CD14-positive monocyte (primary cell): ENCODE measurements around the gene ITPRIP. TPM values are rescaled to one million over a fixed set of nuclear protein-coding genes. Genes with fewer than 3 reads are reported as not detected.
A peak's percentile ranks its signal among the peaks of the same experiment; 100 is the strongest.

Experiments used
- DNase-seq, 3 donors: peaks; one replicate each; pipeline ENCODE4 v3.0.0-alpha.2; 2011 to 2022
- H2AFZ ChIP-seq: 2 replicates; pipeline ENCODE4 v1.6.0; 2012; ENCODE audit warnings: mild to moderate bottlenecking, low read depth, low read length, inconsistent platforms; ENCODE audit not compliant: insufficient read depth, poor library complexity, severe bottlenecking
- H3K27ac ChIP-seq, 2 donors: 1 replicate in 1 of 2; 2 replicates in 1 of 2; pipeline ENCODE4 v1.5.1; 2012 to 2013; ENCODE audit warnings: low read length in 2 of 2, control low read depth in 1 of 2, inconsistent platforms in 1 of 2, low read depth in 1 of 2, mild to moderate bottlenecking in 1 of 2
- H3K27me3 ChIP-seq, 2 donors: one replicate each; pipeline versions ENCODE4 v1.6.0 to v1.6.1; 2011 to 2013; ENCODE audit warnings: low read length in 2 of 2; ENCODE audit not compliant: control insufficient read depth in 2 of 2, insufficient read depth in 2 of 2
- H3K36me3 ChIP-seq, 2 donors: replicated peaks in 1 of 2; 1 replicate in 1 of 2; 2 replicates in 1 of 2; pipeline versions ENCODE4 v1.5.1 to v1.6.1; 2012 to 2013; ENCODE audit warnings: low read length in 2 of 2, control low read depth in 1 of 2, inconsistent platforms in 1 of 2, mild to moderate bottlenecking in 1 of 2; ENCODE audit not compliant: insufficient read depth in 2 of 2, control insufficient read depth in 1 of 2
- H3K4me1 ChIP-seq, 2 donors: 1 replicate in 1 of 2; 2 replicates in 1 of 2; pipeline versions ENCODE4 v1.5.1 to v1.6.1; 2012 to 2013; ENCODE audit warnings: low read length in 2 of 2, control low read depth in 1 of 2, inconsistent platforms in 1 of 2, mild to moderate bottlenecking in 1 of 2, moderate library complexity in 1 of 2; ENCODE audit not compliant: insufficient read depth in 2 of 2, control insufficient read depth in 1 of 2
- H3K4me2 ChIP-seq: replicated peaks from 2 replicates; pipeline ENCODE3; 2012; ENCODE audit warnings: low read length, moderate library complexity, mild to moderate bottlenecking; ENCODE audit not compliant: poor library complexity, severe bottlenecking; ENCODE audit errors: extremely low read depth
- H3K4me3 ChIP-seq, 3 experiments: fragments of 200-600 bp in 1 of 3; sonication (generic) in 1 of 3; replicated peaks in 1 of 3; 1 replicate in 2 of 3; 2 replicates in 1 of 3; pipeline ENCODE4 v1.5.1; 2011 to 2013; ENCODE audit warnings: low read length in 3 of 3, mild to moderate bottlenecking in 3 of 3, control low read depth in 2 of 3, low read depth in 2 of 3, inconsistent platforms in 1 of 3, moderate library complexity in 1 of 3
- H3K79me2 ChIP-seq: 2 replicates; pipeline ENCODE4 v1.6.0; 2012; ENCODE audit warnings: mild to moderate bottlenecking, control low read depth, inconsistent platforms, low read length, moderate library complexity; ENCODE audit not compliant: insufficient read depth
- H3K9ac ChIP-seq: 2 replicates; pipeline ENCODE4 v1.6.0; 2017; ENCODE audit warnings: low read length, mild to moderate bottlenecking; ENCODE audit not compliant: insufficient read depth, poor library complexity, severe bottlenecking
- H3K9me3 ChIP-seq, 2 donors: replicated peaks in 1 of 2; 1 replicate in 1 of 2; 2 replicates in 1 of 2; pipeline versions ENCODE4 v1.5.1 to v1.6.1; 2012 to 2013; ENCODE audit warnings: low read length in 2 of 2, control low read depth in 1 of 2; ENCODE audit not compliant: control insufficient read depth in 1 of 2, insufficient read depth in 1 of 2
- H4K20me1 ChIP-seq: 2 replicates; pipeline ENCODE4 v1.6.0; 2012; ENCODE audit warnings: mild to moderate bottlenecking, low read length, control low read depth, moderate library complexity; ENCODE audit not compliant: insufficient read depth
- H3K27ac Mint-ChIP-seq, 7 donors: one replicate each; pipeline ENCODE4 v1.8.0; 2020; ENCODE audit warnings: mild to moderate bottlenecking in 7 of 7, mixed read lengths in 7 of 7, moderate library complexity in 6 of 7, inconsistent platforms in 2 of 7
- H3K27me3 Mint-ChIP-seq, 3 donors: one replicate each; pipeline ENCODE4 v1.8.0; 2021 to 2022; ENCODE audit warnings: low read depth in 3 of 3, mild to moderate bottlenecking in 3 of 3, mixed read lengths in 3 of 3, moderate library complexity in 3 of 3, inconsistent platforms in 1 of 3
- H3K36me3 Mint-ChIP-seq, 2 donors: one replicate each; pipeline ENCODE4 v1.8.0; 2020; ENCODE audit warnings: mixed read lengths in 2 of 2, inconsistent platforms in 1 of 2, mild to moderate bottlenecking in 1 of 2
- H3K4me1 Mint-ChIP-seq: one replicate; pipeline ENCODE4 v1.8.0; 2020; ENCODE audit warnings: mild to moderate bottlenecking, mixed read lengths
- H3K4me3 Mint-ChIP-seq, 2 donors: one replicate each; pipeline ENCODE4 v1.8.0; 2020; ENCODE audit warnings: mild to moderate bottlenecking in 2 of 2, mixed read lengths in 2 of 2, moderate library complexity in 1 of 2
- H3K9me3 Mint-ChIP-seq, 7 donors: one replicate each; pipeline ENCODE4 v1.8.0; 2020 to 2022; ENCODE audit warnings: mixed read lengths in 7 of 7, mild to moderate bottlenecking in 6 of 7, moderate library complexity in 6 of 7, inconsistent platforms in 2 of 7
- WGBS: methylation state at CpG from one replicate; pipeline ENCODE4 v1.1.5; 2013; ENCODE audit warnings: missing lambda C conversion rate; ENCODE audit not compliant: insufficient coverage; 5-methylcytosine and 5-hydroxymethylcytosine counted together
- intact Hi-C, 2 donors: fragments of 100-400 bp; cut with micrococcal nuclease; formaldehyde crosslinking; loops; one replicate each; pipeline versions ENCODE4 v1.15.0 to v1.15.1; 2023
- polyA plus RNA-seq, 3 donors: library from polyadenylated mRNA; depleted of rRNA in 1 of 3; unstranded in 2 of 3; stranded (reverse) in 1 of 3; fragments of 300-500 nt in 2 of 3; fragments of >200 nt in 1 of 3; fragmentation: Illumina TruSeq in 2 of 3; gene quantifications; 1 replicate in 2 of 3; 2 replicates in 1 of 3; pipeline ENCODE4 v1.2.3, GENCODE V29; 2012 to 2021
- TF ChIP-seq, protein P1 (sequence below): fragments of 200-600 bp; IDR thresholded peaks from one replicate; pipeline ENCODE4 v1.8.0; 2022; ENCODE audit warnings: antibody characterized with exemption, mild to moderate bottlenecking

ITPRIP gene
- polyA plus RNA-seq, 3 donors: 27.5 to 76.6 (median 35.7) TPM

DNA sequence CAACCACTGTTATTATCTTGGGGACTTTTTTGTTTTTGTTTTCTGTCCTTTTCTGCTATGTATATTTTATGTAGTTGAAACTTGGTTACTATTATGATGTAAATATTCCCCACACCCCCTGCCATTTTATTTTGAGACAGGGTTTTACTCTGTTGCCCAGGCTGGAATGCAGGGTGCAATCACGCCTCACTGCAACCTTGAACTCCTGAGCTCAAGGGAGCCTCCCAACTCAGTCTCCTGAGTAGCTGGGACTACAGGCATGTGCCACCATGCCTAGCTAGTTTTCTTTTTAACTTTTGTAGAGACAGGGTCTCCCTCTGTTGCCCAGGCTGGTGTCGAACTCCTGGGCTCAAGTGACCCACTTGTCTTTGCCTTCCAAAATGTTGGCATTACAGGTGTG lies 51.3 kb downstream of the ITPRIP start:
- no peaks in the 10 kb centered on the region for H3K79me2 ChIP-seq
- Mint-ChIP-seq H3K9me3 (no peaks in the 10 kb centered on the region), H3K27me3 (peaks cover 1 to 11% (median 6%) of the 10 kb centered on the region in 3 donors), H3K27ac (no peak overlapping the region), H3K36me3 (no peaks in the 10 kb centered on the region), H3K4me1 (peaks cover 18% of the 10 kb centered on the region), H3K4me3 (no peak overlapping the region)
- no peak overlapping the region for H3K4me3 ChIP-seq
- H2AFZ ChIP-seq: no peak overlapping the region
- no peaks in the 10 kb centered on the region for H4K20me1 ChIP-seq
- H3K36me3 ChIP-seq: no peaks in the 10 kb centered on the region
- DNase-seq: no peak
- no peak overlapping the region for H3K9ac ChIP-seq
- intact Hi-C loops: no loop called here
- no peak overlapping the region for H3K4me2 ChIP-seq
- no peaks in the 10 kb centered on the region for H3K9me3 ChIP-seq
- WGBS: 100% methylated on average over 2 of the region's 2 CpGs
- H3K27me3 ChIP-seq: no peaks in the 10 kb centered on the region
- H3K27ac ChIP-seq: no peak overlapping the region
- TF ChIP-seq, protein P1, sequence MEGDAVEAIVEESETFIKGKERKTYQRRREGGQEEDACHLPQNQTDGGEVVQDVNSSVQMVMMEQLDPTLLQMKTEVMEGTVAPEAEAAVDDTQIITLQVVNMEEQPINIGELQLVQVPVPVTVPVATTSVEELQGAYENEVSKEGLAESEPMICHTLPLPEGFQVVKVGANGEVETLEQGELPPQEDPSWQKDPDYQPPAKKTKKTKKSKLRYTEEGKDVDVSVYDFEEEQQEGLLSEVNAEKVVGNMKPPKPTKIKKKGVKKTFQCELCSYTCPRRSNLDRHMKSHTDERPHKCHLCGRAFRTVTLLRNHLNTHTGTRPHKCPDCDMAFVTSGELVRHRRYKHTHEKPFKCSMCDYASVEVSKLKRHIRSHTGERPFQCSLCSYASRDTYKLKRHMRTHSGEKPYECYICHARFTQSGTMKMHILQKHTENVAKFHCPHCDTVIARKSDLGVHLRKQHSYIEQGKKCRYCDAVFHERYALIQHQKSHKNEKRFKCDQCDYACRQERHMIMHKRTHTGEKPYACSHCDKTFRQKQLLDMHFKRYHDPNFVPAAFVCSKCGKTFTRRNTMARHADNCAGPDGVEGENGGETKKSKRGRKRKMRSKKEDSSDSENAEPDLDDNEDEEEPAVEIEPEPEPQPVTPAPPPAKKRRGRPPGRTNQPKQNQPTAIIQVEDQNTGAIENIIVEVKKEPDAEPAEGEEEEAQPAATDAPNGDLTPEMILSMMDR: no peak
- H3K4me1 ChIP-seq: peaks cover 3 to 5% of the 10 kb centered on the region in 2 donors

GRCh38 chr10:104284846-104285245 lies 53.4 kb downstream of the ITPRIP start:
- DNase-seq: peak in 1 of 3 donors; percentile 40
- Mint-ChIP-seq H3K4me3 (no peak overlapping the region), H3K36me3 (no peaks in the 10 kb centered on the region), H3K27me3 (peaks cover 1 to 7% (median 3%) of the 10 kb centered on the region in 3 donors), H3K27ac (no peak overlapping the region), H3K9me3 (no peaks in the 10 kb centered on the region), H3K4me1 (peaks cover 7% of the 10 kb centered on the region)
- no peak overlapping the region for H3K27ac ChIP-seq
- no peaks in the 10 kb centered on the region for H3K4me1 ChIP-seq
- H3K4me2 ChIP-seq: no peak overlapping the region
- intact Hi-C loops: no loop called here
- H3K36me3 ChIP-seq: no peaks in the 10 kb centered on the region
- WGBS: 76% methylated on average over 5 of the region's 7 CpGs
- H3K9ac ChIP-seq: no peak overlapping the region
- no peaks in the 10 kb centered on the region for H3K27me3 ChIP-seq
- H3K4me3 ChIP-seq: no peak overlapping the region
- H2AFZ ChIP-seq: no peak overlapping the region
- no peaks in the 10 kb centered on the region for H3K79me2 ChIP-seq
- no peaks in the 10 kb centered on the region for H3K9me3 ChIP-seq
- TF ChIP-seq, protein P1: no peak
- H4K20me1 ChIP-seq: no peaks in the 10 kb centered on the region
